ENCODE results near the gene AGO1. TPM values are rescaled to one million over a fixed set of nuclear protein-coding genes. Genes with fewer than 3 reads are reported as not detected.

Gene AGO1
- 14.1 and 14.7 TPM in 2 replicates for total RNA-seq

GRCh38 chr1:35882945-35883634 lies at the start of gene AGO1:
Gene AGO1 (plus strand): TSS chr1:35883209. CDS start chr1:35883422, 213 bp downstream.

DNA sequence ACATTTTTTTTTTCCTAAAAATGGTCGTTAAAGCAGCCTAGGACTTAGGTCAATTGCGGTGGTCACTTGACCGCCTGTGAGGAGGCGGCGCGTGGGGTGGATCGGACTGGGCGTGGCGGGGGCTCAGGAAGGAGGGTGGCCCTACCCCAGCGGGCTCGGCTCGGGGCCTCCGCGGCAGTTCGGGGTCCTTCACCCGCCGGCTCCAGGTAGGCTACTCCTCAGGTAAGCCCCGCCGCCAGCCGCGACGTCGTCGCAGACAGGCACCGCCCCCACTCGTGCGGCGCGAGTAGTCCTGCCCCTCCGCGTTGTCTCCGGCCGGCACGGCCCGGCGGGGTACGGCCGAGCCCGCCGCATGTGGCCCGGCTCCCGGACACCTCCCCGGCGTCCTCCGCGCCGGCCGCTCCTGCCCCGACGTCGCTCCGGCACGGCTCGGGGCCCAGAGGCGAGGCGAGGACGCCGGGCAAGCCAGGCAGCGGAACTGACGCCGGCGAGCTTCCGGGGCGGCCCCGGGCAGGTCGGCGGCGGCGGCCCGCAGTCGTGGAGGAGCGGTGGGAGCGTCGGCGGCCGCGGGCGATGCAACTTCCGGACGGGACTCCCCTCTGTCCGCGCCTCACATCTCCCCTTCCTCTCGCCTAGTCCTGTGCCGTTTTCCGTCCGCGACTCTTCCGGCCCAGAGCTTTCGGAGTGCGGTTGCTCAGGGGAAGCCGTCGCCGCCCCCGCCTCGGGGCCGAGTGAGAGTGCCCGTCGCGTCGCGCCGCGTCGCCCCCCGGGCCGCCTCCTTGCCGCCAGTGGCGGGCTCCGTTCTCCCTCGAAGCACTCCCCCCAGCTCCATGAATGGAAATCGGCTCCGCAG lies 47.8 kb downstream of the AGO1 start, which contains the start of gene AGO3:
Gene AGO3, plus strand, starts transcription at position 513 of the 853 bp plus-strand sequence. Its CDS starts 322 bp downstream, at position 835.

Other genes starting within 250 kb of the AGO1 start
- gene PSMB2, start 241.7 kb upstream of the AGO1 start, total RNA-seq: 83.4 and 91.0 TPM in 2 replicates
- 8.2 and 12.0 TPM in 2 replicates for gene C1orf216, start 164.3 kb upstream of the AGO1 start, total RNA-seq
- 31.2 and 31.3 TPM in 2 replicates for gene CLSPN, start 113.2 kb upstream of the AGO1 start, total RNA-seq
- 5.1 and 6.1 TPM in 2 replicates for gene AGO4, start 75.2 kb upstream of the AGO1 start, total RNA-seq
- gene AGO3, start 47.9 kb downstream of the AGO1 start, total RNA-seq: 9.4 and 14.5 TPM in 2 replicates
- 0.07 and 0.30 TPM in 2 replicates for gene TEKT2, start 200.9 kb downstream of the AGO1 start, total RNA-seq
- gene ADPRS, start 205.7 kb downstream of the AGO1 start, total RNA-seq: 84.1 and 88.7 TPM in 2 replicates
- gene COL8A2, start 242.0 kb downstream of the AGO1 start, total RNA-seq: 1.1 and 1.7 TPM in 2 replicates

Data from mammary microvascular endothelial cell (primary cell).